ENCODE results near the gene SLC10A2. TPM values are rescaled to one million over a fixed set of nuclear protein-coding genes. Genes with fewer than 3 reads are reported as not detected.

Gene SLC10A2
- total and polyA plus RNA-seq, 7 donors: not detected

GRCh38 chr13:103009051-103009840 lies 57.0 kb downstream of the SLC10A2 start:
- no peak for TF ChIP-seq CTCF (IDR thresholded peaks at IDR 0.05)
- no peak for ATAC-seq
- Histone ChIP-seq H3K9me3 (no peaks in the 10 kb centered on the region), H3K4me1 (no peaks in the 10 kb centered on the region), H3K27me3 (ENCODE audit: insufficient read depth in 3 of 3, low read length in 2 of 3) (no peaks in the 10 kb centered on the region), H3K27ac (no peak overlapping the region), H3K4me3 (no peak overlapping the region), H3K36me3 (ENCODE audit: insufficient read depth in 1 of 2, low read depth in 1 of 2) (no peaks in the 10 kb centered on the region)
- DNase-seq: no peak
- intact Hi-C loops (cut with DNase I): no loop called here
- WGBS, 3 donors: 39 to 50% (median 46%) methylated on average over 1 of the region's 1 CpG

- 68 to 75% (median 70%) methylated on average over 4 of the region's 4 CpGs for WGBS, 3 donors
- Histone ChIP-seq H3K4me3 (no peak overlapping the region), H3K27me3 (ENCODE audit: insufficient read depth in 3 of 3, low read length in 2 of 3) (no peaks in the 10 kb centered on the region), H3K27ac (no peak overlapping the region), H3K9me3 (no peaks in the 10 kb centered on the region), H3K36me3 (ENCODE audit: insufficient read depth in 1 of 2, low read depth in 1 of 2) (no peaks in the 10 kb centered on the region), H3K4me1 (no peaks in the 10 kb centered on the region)
- DNase-seq (no peak), ATAC-seq (no peak)
- no peak for TF ChIP-seq CTCF (IDR thresholded peaks at IDR 0.05)
- intact Hi-C loops (cut with DNase I): no loop called here
Measured at GRCh38 chr13:103007427-103007762, 58.8 kb downstream of the SLC10A2 start.

GRCh38 chr13:103006641-103007426 lies 59.4 kb downstream of the SLC10A2 start:
- ATAC-seq (no peak), DNase-seq (no peak)
- Histone ChIP-seq H3K36me3 (ENCODE audit: insufficient read depth in 1 of 2, low read depth in 1 of 2) (no peaks in the 10 kb centered on the region), H3K9me3 (no peaks in the 10 kb centered on the region), H3K4me1 (no peaks in the 10 kb centered on the region), H3K27ac (no peak overlapping the region), H3K4me3 (no peak overlapping the region), H3K27me3 (ENCODE audit: insufficient read depth in 3 of 3, low read length in 2 of 3) (no peaks in the 10 kb centered on the region)
- no peak for TF ChIP-seq CTCF (IDR thresholded peaks at IDR 0.05)
- WGBS, 3 donors: 69 to 83% (median 83%) methylated on average over 11 of the region's 11 CpGs
- intact Hi-C loops (cut with DNase I): no loop called here

- DNase-seq: no peak
- no peaks in the 10 kb centered on the region for H3K4me1 ChIP-seq
- ATAC-seq: no peak
- no peak for TF ChIP-seq CTCF (IDR thresholded peaks at IDR 0.05)
- H3K4me3 ChIP-seq: no peak overlapping the region
- H3K9me3 ChIP-seq: no peaks in the 10 kb centered on the region
- H3K27me3 ChIP-seq (ENCODE audit: insufficient read depth in 3 of 3, low read length in 2 of 3): no peaks in the 10 kb centered on the region
- H3K27ac ChIP-seq: no peak overlapping the region
- H3K36me3 ChIP-seq (ENCODE audit: insufficient read depth in 1 of 2, low read depth in 1 of 2): no peaks in the 10 kb centered on the region
- WGBS, 3 donors: 61 to 66% (median 65%) methylated on average over 4 of the region's 4 CpGs
- intact Hi-C loops (cut with DNase I): no loop called here
Measured at GRCh38 chr13:103004661-103005345, 61.4 kb downstream of the SLC10A2 start.

All from psoas muscle (tissue), 8 donors.